Keratinocyte (primary cell): ENCODE data around the gene CGNL1. TPM values are rescaled to one million over a fixed set of nuclear protein-coding genes. Genes with fewer than 3 reads are reported as not detected.

Source experiments
- DNase-seq: peaks from one replicate; pipeline ENCODE4 v3.0.0-alpha.2; 2011; ENCODE audit warnings: low read depth, missing footprints, low spot score
- FAIRE-seq: peaks from 2 replicates; lab custom pipeline; 2011; peaks lifted over from hg19 to GRCh38; lab: Jason Lieb, UNC
- H2AFZ ChIP-seq: 2 replicates; pipeline ENCODE4 v1.6.0; 2012; ENCODE audit warnings: low read length, control low read depth, inconsistent platforms; ENCODE audit not compliant: control insufficient read depth
- H3K27ac ChIP-seq: 2 replicates; pipeline ENCODE4 v1.5.1; 2011; ENCODE audit warnings: low read length; ENCODE audit not compliant: control insufficient read depth, insufficient read depth
- H3K27me3 ChIP-seq: 3 replicates; pipeline ENCODE4 v1.6.0; 2011; ENCODE audit warnings: low read length; ENCODE audit not compliant: control insufficient read depth, insufficient read depth; ENCODE audit errors: extremely low read depth
- H3K36me3 ChIP-seq, 2 experiments: 2 replicates in 1 of 2; 3 replicates in 1 of 2; pipeline ENCODE4 v1.5.1; 2011; ENCODE audit warnings: low read length in 2 of 2, mild to moderate bottlenecking in 1 of 2; ENCODE audit not compliant: control insufficient read depth in 2 of 2, insufficient read depth in 2 of 2; ENCODE audit errors: extremely low read depth in 1 of 2
- H3K4me1 ChIP-seq: 3 replicates; pipeline ENCODE4 v1.5.1; 2011; ENCODE audit warnings: low read length; ENCODE audit not compliant: control insufficient read depth, insufficient read depth; ENCODE audit errors: extremely low read depth
- H3K4me2 ChIP-seq: 3 replicates; pipeline ENCODE4 v1.6.0; 2011; ENCODE audit warnings: low read depth, low read length; ENCODE audit not compliant: control insufficient read depth, insufficient read depth; ENCODE audit errors: extremely low read depth
- H3K4me3 ChIP-seq, 3 experiments: fragments of 200-600 bp in 1 of 3; sonication (generic) in 1 of 3; 2 replicates in 2 of 3; 3 replicates in 1 of 3; pipeline ENCODE4 v1.5.1; 2011 to 2016; ENCODE audit warnings: low read length in 3 of 3, mild to moderate bottlenecking in 3 of 3, control low read depth in 2 of 3, inconsistent platforms in 1 of 3, low read depth in 1 of 3, mixed read lengths in 1 of 3, mixed run types in 1 of 3, moderate library complexity in 1 of 3; ENCODE audit not compliant: control insufficient read depth in 2 of 3, insufficient read depth in 2 of 3; ENCODE audit errors: extremely low read depth in 1 of 3
- H3K79me2 ChIP-seq: 2 replicates; pipeline ENCODE4 v1.6.0; 2012; ENCODE audit warnings: low read length; ENCODE audit not compliant: control insufficient read depth, insufficient read depth
- H3K9ac ChIP-seq: 3 replicates; pipeline ENCODE4 v1.6.0; 2011; ENCODE audit warnings: low read length; ENCODE audit not compliant: control insufficient read depth, insufficient read depth; ENCODE audit errors: extremely low read depth
- H3K9me1 ChIP-seq: 3 replicates; pipeline ENCODE4 v1.6.0; 2011; ENCODE audit warnings: low read length; ENCODE audit not compliant: control insufficient read depth, insufficient read depth; ENCODE audit errors: extremely low read depth
- H3K9me3 ChIP-seq: 2 replicates; pipeline ENCODE4 v1.5.1; 2012; ENCODE audit warnings: low read depth, low read length; ENCODE audit not compliant: control insufficient read depth
- H4K20me1 ChIP-seq: 3 replicates; pipeline ENCODE4 v1.6.0; 2011; ENCODE audit warnings: low read length; ENCODE audit not compliant: control insufficient read depth, insufficient read depth; ENCODE audit errors: extremely low read depth
- CTCF ChIP-seq, 3 experiments: IDR thresholded peaks in 1 of 3; conservative IDR thresholded peaks in 1 of 3; optimal IDR thresholded peaks in 1 of 3; 2 replicates in 2 of 3; 3 replicates in 1 of 3; pipeline versions ENCODE3 to v1.5.1; 2011; ENCODE audit warnings: low read length in 3 of 3, mild to moderate bottlenecking in 3 of 3, moderate library complexity in 2 of 3, control low read depth in 1 of 3, inconsistent platforms in 1 of 3; ENCODE audit not compliant: insufficient read depth in 2 of 3; ENCODE audit errors: extremely low read depth in 1 of 3
- EZH2 ChIP-seq: IDR thresholded peaks from one replicate; pipeline ENCODE4 v1.6.1; 2012; ENCODE audit warnings: inconsistent platforms, mild to moderate bottlenecking, low read length, moderate library complexity
- dilution Hi-C: fragments of 300-500 bp; cut with MboI; formaldehyde crosslinking; loops from one replicate; pipeline ENCODE4 v1.7.0; 2020; ENCODE audit warnings: low sequenced_read_pairs; ENCODE audit not compliant: extremely low pct_ligation_motif_present
- polyA plus RNA-seq, 5 experiments: library from polyadenylated mRNA; depleted of rRNA in 3 of 5; stranded (reverse) in 3 of 5; stranded (forward) in 1 of 5; unstranded in 1 of 5; fragments of >200 nt; gene quantifications; 1 replicate in 1 of 5; 2 replicates in 3 of 5; 3 replicates in 1 of 5; pipeline versions ENCODE4 v1.2.1 to v1.2.3, GENCODE V29; 2011 to 2012; ENCODE audit warnings: missing spikeins in 2 of 5, low read depth in 1 of 5, low replicate concordance in 1 of 5

The CGNL1 gene
- polyA plus RNA-seq, 1 donor (not counting 4 experiments of a cell fraction or from before 2014, with no cell fraction given), result 0.05 TPM

GRCh38 chr15:57421110-57421509, 44.8 kb downstream of the CGNL1 start:
- no peaks in the 10 kb centered on the region for H3K4me1 ChIP-seq
- FAIRE-seq, result no peak
- TF ChIP-seq EZH2 (no peak), CTCF (optimal IDR thresholded peaks at IDR 0.05 in 1 of 3, IDR thresholded peaks at IDR 0.05 in 1 of 3, conservative IDR thresholded peaks at IDR 0.05 in 1 of 3; ENCODE audit: extremely low read depth in 1 of 3, insufficient read depth in 2 of 3, low read length in 3 of 3) (no peak)
- dilution Hi-C loops, result no loop called here
- no peaks in the 10 kb centered on the region for H3K9me1 ChIP-seq
- H3K9me3 ChIP-seq, result no peaks in the 10 kb centered on the region
- H4K20me1 ChIP-seq, result no peaks in the 10 kb centered on the region
- no peak overlapping the region for H3K27ac ChIP-seq
- no peak overlapping the region for H2AFZ ChIP-seq
- no peaks in the 10 kb centered on the region for H3K27me3 ChIP-seq
- H3K9ac ChIP-seq, result no peak overlapping the region
- no peak overlapping the region for H3K4me3 ChIP-seq
- no peak for DNase-seq
- H3K36me3 ChIP-seq, result no peaks in the 10 kb centered on the region
- H3K4me2 ChIP-seq, result no peak overlapping the region
- H3K79me2 ChIP-seq, result no peaks in the 10 kb centered on the region

- Histone ChIP-seq H3K9ac (no peak overlapping the region), H3K27me3 (no peaks in the 10 kb centered on the region), H4K20me1 (no peaks in the 10 kb centered on the region), H3K79me2 (no peaks in the 10 kb centered on the region), H3K4me3 (no peak overlapping the region), H3K9me1 (no peaks in the 10 kb centered on the region), H3K9me3 (no peaks in the 10 kb centered on the region), H3K36me3 (no peaks in the 10 kb centered on the region), H3K4me2 (no peak overlapping the region), H2AFZ (no peak overlapping the region), H3K4me1 (no peaks in the 10 kb centered on the region), H3K27ac (no peak overlapping the region)
- FAIRE-seq, result no peak
- dilution Hi-C loops, result no loop called here
- DNase-seq, result no peak
- TF ChIP-seq EZH2 (no peak), CTCF (optimal IDR thresholded peaks at IDR 0.05 in 1 of 3, IDR thresholded peaks at IDR 0.05 in 1 of 3, conservative IDR thresholded peaks at IDR 0.05 in 1 of 3; ENCODE audit: extremely low read depth in 1 of 3, insufficient read depth in 2 of 3, low read length in 3 of 3) (no peak)
These were observed 45.2 kb downstream of the CGNL1 start for GRCh38 chr15:57421551-57421950.
